HL-60/S4 (cell line): ENCODE data around the gene USP12.
"Not testable (repeated sequence)": the region's sequence is repeated elsewhere in the genome, so short reads cannot be mapped to it uniquely, and the experiment has no call there.

ENCODE experiments used
- in situ Hi-C: fragments of 300-500 bp; cut with MboI; formaldehyde crosslinking; loops from 2 replicates; pipeline ENCODE4 v1.14.3; 2022; ENCODE audit warnings: low sequenced_read_pairs

The USP12 gene

GRCh38 chr13:27080018-27080948, 91.3 kb downstream of the USP12 start:
- in situ Hi-C loops = no loop called here

- in situ Hi-C loops = no loop called here
Observed at GRCh38 chr13:27079421-27079958, 92.1 kb downstream of the USP12 start.

GRCh38 chr13:27077451-27077850, 94.2 kb downstream of the USP12 start:
- in situ Hi-C loops = no loop called here

- in situ Hi-C loops = no loop called here
Observed at GRCh38 chr13:27076421-27076820, 95.2 kb downstream of the USP12 start.

- in situ Hi-C loops = no loop called here
Observed at GRCh38 chr13:27073186-27073585, 98.4 kb downstream of the USP12 start.

GRCh38 chr13:27066123-27066522, 105.5 kb downstream of the USP12 start:
- in situ Hi-C loops = not testable (repeated sequence)

- in situ Hi-C loops = no loop called here
Observed at GRCh38 chr13:27065582-27065981, 106.0 kb downstream of the USP12 start.

GRCh38 chr13:27064252-27064995, 107.2 kb downstream of the USP12 start:
- in situ Hi-C loops = no loop called here

GRCh38 chr13:27057817-27058216, 113.8 kb downstream of the USP12 start:
- in situ Hi-C loops = no loop called here

- in situ Hi-C loops = no loop called here
Observed at GRCh38 chr13:27055526-27055925, 116.1 kb downstream of the USP12 start.

GRCh38 chr13:27054760-27055159, 116.9 kb downstream of the USP12 start:
- in situ Hi-C loops = no loop called here

- in situ Hi-C loops = no loop called here
Observed at GRCh38 chr13:27053902-27054595, 117.6 kb downstream of the USP12 start.

- in situ Hi-C loops = no loop called here
Observed at GRCh38 chr13:27053210-27053884, 118.3 kb downstream of the USP12 start.

- in situ Hi-C loops = no loop called here
Observed at GRCh38 chr13:27052551-27053208, 118.9 kb downstream of the USP12 start.

GRCh38 chr13:27047081-27047480, 124.5 kb downstream of the USP12 start:
- in situ Hi-C loops = no loop called here

GRCh38 chr13:27044837-27045570, 126.6 kb downstream of the USP12 start:
- in situ Hi-C loops = no loop called here

GRCh38 chr13:27043013-27043412, 128.6 kb downstream of the USP12 start:
- in situ Hi-C loops = no loop called here

- in situ Hi-C loops = no loop called here
Observed at GRCh38 chr13:27041341-27041740, 130.3 kb downstream of the USP12 start.

- in situ Hi-C loops = no loop called here
Observed at GRCh38 chr13:27040826-27041108, 130.8 kb downstream of the USP12 start.
